Stimulated activated naive CD4-positive, alpha-beta T cell treated with Interleukin-2 at 50 U/mL for 16 hours (primary cell): ENCODE data around the gene WDR33.
"Not testable (repeated sequence)": the region's sequence is repeated elsewhere in the genome, so short reads cannot be mapped to it uniquely, and the experiment has no call there.

ENCODE experiments used
- DNase-seq: peaks from one replicate; lab custom pipeline; 2025; lab: John Stamatoyannopoulos, UW

Gene WDR33

DNA sequence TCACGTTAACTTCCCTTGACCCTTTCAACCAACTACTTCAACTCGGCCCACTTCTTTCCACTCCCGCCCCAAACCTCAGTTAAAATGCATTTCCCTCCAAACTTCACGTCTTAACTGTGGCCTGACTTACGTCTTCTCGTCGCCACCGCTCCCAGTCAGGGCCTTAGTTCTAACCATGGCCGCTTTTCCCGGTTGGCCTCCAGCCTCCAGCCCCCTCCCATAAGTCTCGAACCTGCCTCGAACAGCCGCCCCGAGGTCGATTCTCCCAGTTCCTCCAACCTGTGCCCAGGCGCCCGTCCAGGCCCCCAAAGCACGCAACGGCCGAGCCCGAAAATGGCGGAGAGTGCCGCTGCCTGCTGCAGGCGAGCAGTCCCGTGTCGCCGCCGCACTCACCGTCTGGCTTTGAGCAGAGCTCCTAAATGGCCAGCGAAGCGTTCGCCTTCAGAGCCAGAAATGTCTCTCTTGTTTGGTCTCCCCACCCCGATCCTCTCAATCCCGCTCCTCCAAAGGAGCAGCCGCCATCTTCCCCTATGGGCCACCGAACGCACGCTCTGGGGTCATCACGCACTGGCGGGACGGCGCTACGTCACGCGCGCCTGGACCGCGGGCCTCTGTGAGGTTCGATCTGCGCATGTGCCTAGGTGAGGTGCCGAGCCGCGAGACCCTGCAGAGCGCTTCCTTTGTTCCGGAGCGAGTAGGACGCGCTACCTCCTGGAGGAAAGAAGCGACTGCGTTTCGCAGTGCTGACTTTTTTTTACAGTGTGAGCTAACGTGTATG lies at the start of gene WDR33:
TSS of gene WDR33 (minus strand) at position 553 of the 778 bp plus-strand sequence. CDS start 40,190 bp downstream, outside the sequence.
- peak; percentile 94 for DNase-seq

DNA sequence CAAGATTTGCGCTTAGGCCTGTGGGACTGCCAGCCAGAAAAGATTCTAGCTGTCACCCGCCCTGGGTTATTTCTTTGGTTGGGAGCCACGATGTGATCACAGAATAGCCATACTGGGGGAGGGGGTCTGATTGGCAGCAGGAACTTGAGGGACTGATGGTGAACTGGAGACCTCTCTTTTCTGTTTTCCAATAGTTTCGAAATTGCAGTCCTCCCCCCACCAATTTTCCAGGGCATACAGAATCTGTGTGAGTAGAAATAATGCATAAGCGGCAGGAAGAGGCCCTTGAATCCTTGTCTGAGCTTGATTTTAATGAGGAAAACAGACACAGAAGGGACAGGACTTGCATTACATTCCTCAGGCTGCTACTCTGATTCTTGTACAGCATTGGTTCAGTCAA lies 49.2 kb upstream of the WDR33 start:
- no peak for DNase-seq

- peak; percentile 52 for DNase-seq
Observed at GRCh38 chr2:127859712-127860085, 48.7 kb upstream of the WDR33 start.

GRCh38 chr2:127857265-127857808 lies 46.4 kb upstream of the WDR33 start:
- no peak for DNase-seq

GRCh38 chr2:127853671-127854070 lies 42.7 kb upstream of the WDR33 start:
- no peak for DNase-seq

DNA sequence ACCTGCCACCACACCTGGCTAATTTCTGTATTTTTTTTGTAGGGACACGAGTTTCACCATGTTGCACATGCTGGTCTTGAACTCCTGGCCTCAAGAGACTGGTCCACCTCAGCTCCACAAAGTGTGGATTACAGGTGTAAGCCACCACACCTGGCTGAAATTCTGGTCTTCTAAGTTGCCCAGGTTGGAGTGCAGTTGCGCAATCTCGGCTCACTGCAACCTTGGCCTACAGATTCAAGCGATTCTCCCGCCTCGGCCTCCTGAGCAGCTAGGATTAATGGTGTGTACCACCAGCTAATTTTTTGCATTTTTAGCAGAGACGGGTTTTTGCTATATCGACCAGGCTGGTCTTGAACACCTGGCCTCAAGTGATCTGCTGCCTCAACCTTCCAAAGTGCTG lies 41.4 kb upstream of the WDR33 start:
- no peak for DNase-seq

- no peak for DNase-seq
Observed at GRCh38 chr2:127847931-127848330, 37.0 kb upstream of the WDR33 start.

DNA sequence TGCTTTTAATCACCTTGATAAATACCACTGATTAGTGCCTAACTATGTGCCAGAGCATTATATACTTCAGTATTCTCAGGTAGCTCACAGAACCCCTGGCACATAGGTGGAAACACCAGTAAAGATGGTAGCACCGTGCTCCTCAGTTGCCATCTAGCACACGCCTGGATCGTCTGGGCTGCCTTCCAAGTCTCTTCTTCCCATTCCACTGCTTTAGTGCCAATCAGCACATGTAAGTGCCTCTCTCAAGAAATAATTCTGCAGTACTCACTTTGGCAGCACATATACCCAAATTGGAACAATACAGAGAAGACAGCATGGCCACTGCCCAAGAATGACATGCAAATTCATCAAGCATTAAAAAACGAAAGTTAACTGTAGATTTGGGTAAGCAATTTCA lies 34.0 kb upstream of the WDR33 start:
- DNase-seq, result no peak

DNA sequence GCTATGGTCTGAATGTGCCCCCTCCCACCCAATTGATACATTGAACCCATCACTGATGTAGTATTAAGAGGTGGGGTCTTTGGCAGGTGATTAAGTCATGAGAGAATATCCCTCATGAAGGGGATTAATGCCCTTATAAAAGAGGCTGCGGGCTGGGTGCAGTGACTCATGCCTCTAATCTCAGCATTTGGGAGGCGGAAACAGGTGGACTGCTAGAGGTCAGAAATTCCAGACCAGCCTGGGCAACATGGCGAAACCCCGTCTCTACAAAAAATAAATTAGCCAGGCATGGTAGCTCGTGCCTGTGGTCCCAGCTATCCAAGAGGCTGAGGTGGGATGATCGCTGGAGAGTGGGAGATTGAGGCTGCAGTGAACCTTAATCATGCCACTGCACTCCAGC lies 32.7 kb upstream of the WDR33 start:
- no peak for DNase-seq

GRCh38 chr2:127841466-127842178 lies 30.7 kb upstream of the WDR33 start:
- no peak for DNase-seq

- no peak for DNase-seq
Observed at GRCh38 chr2:127840893-127841292, 29.9 kb upstream of the WDR33 start.

- no peak for DNase-seq
Observed at GRCh38 chr2:127834951-127835350, 24.0 kb upstream of the WDR33 start.

DNA sequence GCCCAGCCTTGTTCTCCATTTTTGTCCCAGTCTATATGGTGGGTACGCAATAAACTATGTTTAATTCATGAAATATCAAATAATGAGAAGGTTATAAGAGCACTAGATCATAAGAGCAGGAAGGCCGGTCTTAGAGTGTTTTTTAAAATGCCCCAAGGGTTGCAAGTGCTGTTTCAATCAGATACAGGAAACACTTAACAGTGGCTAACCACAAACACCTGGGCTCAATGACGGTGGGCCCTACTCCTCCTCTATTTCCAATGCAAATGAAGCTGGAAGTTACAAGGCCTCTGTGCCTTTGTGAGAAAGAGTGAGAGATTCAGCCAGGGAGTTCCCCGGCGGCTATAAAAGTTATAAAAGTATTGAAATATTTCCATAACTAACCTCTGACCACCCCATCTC lies 18.9 kb upstream of the WDR33 start:
- DNase-seq, result peak; percentile 60

DNA sequence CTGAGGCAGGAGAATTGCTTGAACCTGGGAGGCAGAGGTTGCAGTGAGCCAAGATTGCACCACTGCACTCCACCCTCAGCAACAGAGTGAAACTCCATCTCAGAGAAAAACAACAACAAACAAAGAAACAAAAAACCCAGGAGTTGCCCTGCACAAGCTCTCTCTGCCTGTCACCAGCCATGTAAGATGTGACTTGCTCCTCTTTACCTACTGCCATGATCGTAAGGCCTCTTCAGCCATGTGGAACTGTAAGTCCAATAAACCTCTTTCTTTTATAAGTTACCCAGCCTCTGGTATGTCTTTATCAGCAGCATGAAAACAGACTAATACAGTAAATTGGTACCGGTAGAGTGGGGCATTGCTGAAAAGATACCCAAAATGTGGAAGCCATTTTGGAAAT lies 15.7 kb upstream of the WDR33 start:
- DNase-seq, result not testable (repeated sequence)

- no peak for DNase-seq
Observed at GRCh38 chr2:127826047-127826446, 15.1 kb upstream of the WDR33 start.

DNA sequence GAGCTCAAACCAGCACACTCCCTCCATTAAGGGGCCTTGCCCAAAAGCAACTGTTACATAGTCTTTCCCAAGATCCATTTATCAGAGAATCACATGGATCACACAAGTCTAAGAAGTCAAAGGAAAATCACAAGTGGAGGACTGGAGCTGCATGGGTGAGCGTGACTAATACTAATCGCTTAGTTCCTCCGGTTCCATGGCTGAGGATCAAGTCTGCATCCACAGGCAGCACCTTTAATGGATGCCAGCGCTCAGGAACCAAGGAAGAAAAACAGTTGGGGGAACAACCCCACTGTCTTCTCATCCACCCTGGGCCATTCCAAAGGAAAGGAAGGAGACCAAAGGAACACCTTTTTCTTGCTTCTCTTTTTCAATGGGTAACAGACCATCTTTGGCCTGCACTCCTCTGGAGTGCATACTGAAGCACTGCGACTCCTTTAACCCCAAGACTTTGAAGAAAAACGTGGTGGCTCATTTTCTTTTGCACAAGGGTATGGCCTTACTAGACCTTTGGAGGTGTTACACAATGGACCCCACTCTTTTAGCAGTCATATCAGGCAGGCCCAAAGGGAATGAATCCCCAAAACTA lies 9.2 kb upstream of the WDR33 start:
- no peak for DNase-seq

DNA sequence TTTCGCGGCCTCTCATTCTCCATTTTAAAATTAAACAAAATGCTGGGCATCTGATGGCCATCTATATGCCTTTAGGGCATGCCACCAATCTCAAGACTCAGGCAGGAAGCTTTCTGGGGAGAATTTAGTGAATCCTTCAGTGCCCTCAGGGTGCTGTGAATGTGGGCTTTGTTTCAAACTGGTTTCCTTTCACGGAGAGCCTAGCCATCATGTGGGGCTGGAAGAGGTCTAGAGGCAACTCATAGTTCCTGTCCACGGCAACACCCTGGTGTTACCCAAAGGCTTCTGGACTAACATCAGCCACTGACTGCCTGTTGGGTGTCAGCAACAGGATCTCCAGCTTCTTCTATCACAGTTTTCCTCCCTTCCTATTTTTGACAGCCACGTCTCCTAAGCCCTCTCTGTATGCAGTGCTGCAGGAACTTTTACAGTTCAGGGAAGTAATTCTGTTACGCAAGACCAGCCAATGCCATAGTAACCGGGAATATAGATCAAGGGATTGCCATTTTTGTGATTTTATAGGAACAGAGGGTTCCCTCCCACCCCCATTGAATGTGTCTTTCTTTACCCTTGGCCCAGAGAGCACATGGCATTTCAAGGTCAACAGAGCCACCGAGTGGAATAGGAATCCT lies 7.9 kb upstream of the WDR33 start:
- DNase-seq, result no peak

DNA sequence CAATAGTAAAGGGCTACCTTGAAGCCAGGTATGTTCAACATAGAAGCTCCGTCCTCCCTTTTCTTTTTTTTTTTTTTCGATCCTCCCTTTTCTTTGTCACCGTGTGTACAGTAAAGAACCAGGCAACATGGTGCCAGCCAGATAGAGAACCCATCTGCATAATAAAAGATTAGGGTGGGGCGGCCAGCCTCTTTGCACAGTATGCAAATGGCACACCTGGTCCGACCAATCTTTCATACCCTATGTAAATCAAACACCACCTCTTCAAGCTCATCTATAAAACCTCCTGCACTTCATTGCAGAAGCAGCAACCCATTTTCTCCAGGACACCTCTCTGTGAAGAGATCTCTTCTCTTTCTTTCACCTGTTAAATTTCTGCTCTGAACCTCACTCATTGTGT lies 7.3 kb upstream of the WDR33 start:
- no peak for DNase-seq

- no peak for DNase-seq
Observed at GRCh38 chr2:127814677-127815076, 3.7 kb upstream of the WDR33 start.

- DNase-seq, result not testable (repeated sequence)
Observed at GRCh38 chr2:127812441-127812840, 1.5 kb upstream of the WDR33 start.

DNA sequence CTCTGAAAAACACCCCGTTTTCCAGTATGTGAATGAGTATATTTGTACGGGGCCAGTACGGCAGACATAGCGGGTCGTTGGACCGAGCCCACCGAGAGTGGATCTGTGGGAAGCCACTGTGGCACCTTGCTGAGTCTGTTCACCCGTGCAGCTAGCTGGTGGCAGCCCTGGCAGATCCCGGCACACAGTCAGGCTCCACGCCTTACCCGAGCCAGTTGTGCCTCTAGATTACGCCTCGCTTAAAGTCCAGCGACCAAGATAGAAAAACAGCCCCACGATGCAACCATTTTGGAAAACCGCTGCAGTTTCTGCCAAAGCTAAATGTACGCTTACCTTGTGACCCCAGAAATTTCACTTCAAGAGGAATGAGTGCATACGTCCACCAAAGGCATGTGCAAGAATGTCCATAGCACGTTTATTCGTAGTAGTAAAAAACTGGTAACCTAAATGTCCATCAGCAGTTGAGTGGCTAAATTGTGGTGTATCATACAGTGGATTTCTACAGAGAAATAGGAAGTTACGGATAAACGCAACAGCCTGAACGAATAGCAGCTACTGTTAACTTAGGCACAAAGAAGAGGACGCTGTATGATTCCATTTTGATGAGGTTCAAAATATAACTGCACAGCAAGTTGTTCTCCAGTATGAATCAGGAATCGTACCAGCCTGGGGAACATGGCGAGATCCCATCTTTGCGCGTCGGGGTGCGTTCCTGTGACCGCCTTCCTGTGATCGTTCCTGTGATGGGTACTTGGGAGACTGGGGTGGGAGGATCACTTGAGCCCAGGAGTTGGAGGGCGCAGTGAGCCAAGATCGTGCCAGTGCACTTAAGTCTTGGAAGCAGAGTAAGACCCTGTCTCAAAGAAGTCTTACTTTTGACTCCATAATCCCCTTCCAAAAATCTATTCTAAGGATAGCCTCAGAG lies 688 bp upstream of the WDR33 start:
- no peak for DNase-seq
